Germinal center (tissue), 1 donor: Measurements from ENCODE around the gene SHC2.

Experiments used
- DNase-seq: peaks from one replicate; pipeline ENCODE4 v3.0.0; 2012; ENCODE audit warnings: mixed read lengths, low spot score

Gene SHC2

GRCh38 chr19:460877-461720 lies at the start of gene SHC2:
SHC2 (minus strand) TSS chr19:461033; CDS start chr19:460996, 37 bp downstream.
- no peak for DNase-seq

GRCh38 chr19:508204-509150 lies 47.6 kb upstream of the SHC2 start:
- no peak for DNase-seq

- DNase-seq = peak; percentile 80
Measured at GRCh38 chr19:507286-508203, 46.7 kb upstream of the SHC2 start, which contains the start of gene TPGS1. TPGS1 (plus strand) TSS chr19:507497; CDS start chr19:507507, 10 bp downstream.

GRCh38 chr19:506404-507285 lies 45.8 kb upstream of the SHC2 start:
- peak; percentile 97 for DNase-seq

- DNase-seq = no peak
Measured at GRCh38 chr19:504616-505015, 43.8 kb upstream of the SHC2 start.

- no peak for DNase-seq
Measured at GRCh38 chr19:501646-502045, 40.8 kb upstream of the SHC2 start.

- no peak for DNase-seq
Measured at GRCh38 chr19:498977-499623, 38.3 kb upstream of the SHC2 start.

- DNase-seq = no peak
Measured at GRCh38 chr19:498511-498891, 37.7 kb upstream of the SHC2 start.

GRCh38 chr19:497869-498510 lies 37.2 kb upstream of the SHC2 start:
- no peak for DNase-seq

GRCh38 chr19:497491-497868 lies 36.6 kb upstream of the SHC2 start:
- DNase-seq = no peak

GRCh38 chr19:496986-497385 lies 36.2 kb upstream of the SHC2 start:
- DNase-seq = no peak

GRCh38 chr19:496112-496665 lies 35.4 kb upstream of the SHC2 start, which contains the start of gene MADCAM1:
MADCAM1 (plus strand) TSS chr19:496486; CDS start chr19:496500, 14 bp downstream.
- DNase-seq = no peak

GRCh38 chr19:495402-496111 lies 34.7 kb upstream of the SHC2 start:
- peak; percentile 51 for DNase-seq

- no peak for DNase-seq
Measured at GRCh38 chr19:495081-495401, 34.2 kb upstream of the SHC2 start.

- DNase-seq = no peak
Measured at GRCh38 chr19:494171-495080, 33.6 kb upstream of the SHC2 start.

- no peak for DNase-seq
Measured at GRCh38 chr19:493391-494170, 32.7 kb upstream of the SHC2 start.

- DNase-seq = no peak
Measured at GRCh38 chr19:492091-492531, 31.3 kb upstream of the SHC2 start.
